ENCODE data around the gene CNOT2.

- TF ChIP-seq POLR2AphosphoS5 (IDR thresholded peaks at IDR 0.05; ENCODE audit: low read depth, low read length) (no peak), REST (IDR thresholded peaks at IDR 0.05; ENCODE audit: insufficient read depth in 1 of 2, low read depth in 2 of 2, low read length in 2 of 2) (no peak), TAF1 (IDR thresholded peaks at IDR 0.05; ENCODE audit: borderline replicate concordance, insufficient read depth, low read length) (no peak)
These were observed 123.5 kb downstream of the CNOT2 start for GRCh38 chr12:70366581-70367257.
